K562 (cell line): Measurements from ENCODE around the gene STARD13. TPM values are rescaled to one million over a fixed set of nuclear protein-coding genes. Genes with fewer than 3 reads are reported as not detected.

ENCODE experiments used
- ATAC-seq: fragments of 200-7000 bp; cut with Tn5 transposase; 3 replicates; pipeline ENCODE4 v1.9.1; 2020; ENCODE audit warnings: moderate library complexity
- BruUV-seq: library from RNA; stranded (reverse); fragments of 400-500 nt; replicated peaks from 2 replicates; lab custom pipeline; 2021; lab: Mats Ljungman, UMichigan
- CTCF ChIA-PET: fragments of 300-600 bp; formaldehyde crosslinking; extraction: SDS; loops from one replicate; lab custom pipeline; 2021; ENCODE audit warnings: low intra/inter-chr PET ratio; lab: Yijun Ruan, JAX
- POLR2A ChIA-PET: fragments of 300-600, 350-650 bp; sonication (Branson Sonifier 250); formaldehyde crosslinking; extraction: SDS; loops from one replicate; lab custom pipeline; 2021; ENCODE audit warnings: antibody characterized with exemption, inconsistent platforms; lab: Yijun Ruan, JAX
- DNase-seq, 4 experiments: peaks; one replicate each; pipeline versions ENCODE4 v3.0.0 to v3.0.0-alpha.2; 2011 to 2018; ENCODE audit warnings: low spot score in 3 of 4, mixed read lengths in 3 of 4; ENCODE audit errors: extremely low read depth in 1 of 4
- FAIRE-seq: peaks from 2 replicates; lab custom pipeline; 2011; peaks lifted over from hg19 to GRCh38; lab: Jason Lieb, UNC
- H2AFZ ChIP-seq: 2 replicates; pipeline ENCODE4 v1.6.0; 2011; ENCODE audit warnings: low read depth, low read length, control low read depth, inconsistent platforms
- H3K27ac ChIP-seq: fragments of 200-600 bp; 3 replicates; pipeline ENCODE4 v1.8.0; 2011; ENCODE audit warnings: low read depth, mild to moderate bottlenecking, control low read depth, inconsistent platforms, low read length, moderate library complexity, mixed read lengths; ENCODE audit errors: extremely low read depth
- H3K27me3 ChIP-seq, 2 experiments: fragments of 300-600 bp in 1 of 2; 2 replicates in 1 of 2; 3 replicates in 1 of 2; pipeline versions ENCODE4 v1.6.0 to v1.8.0; 2011; ENCODE audit warnings: inconsistent platforms in 2 of 2, low read length in 2 of 2, mild to moderate bottlenecking in 1 of 2, mixed read lengths in 1 of 2, moderate library complexity in 1 of 2; ENCODE audit not compliant: control insufficient read depth in 2 of 2, insufficient read depth in 2 of 2
- H3K36me3 ChIP-seq: fragments of 300-600 bp; 3 replicates; pipeline ENCODE4 v1.8.0; 2011; ENCODE audit warnings: mild to moderate bottlenecking, low read length, inconsistent platforms; ENCODE audit not compliant: control insufficient read depth, insufficient read depth
- H3K4me1 ChIP-seq, 2 experiments: fragments of 200-600 bp in 1 of 2; replicated peaks in 1 of 2; 2 replicates in 1 of 2; 3 replicates in 1 of 2; pipeline versions ENCODE4 v1.5.1 to v1.8.0; 2011; ENCODE audit warnings: inconsistent platforms in 2 of 2, low read length in 2 of 2, mild to moderate bottlenecking in 1 of 2, mixed read lengths in 1 of 2, moderate library complexity in 1 of 2; ENCODE audit not compliant: control insufficient read depth in 2 of 2, insufficient read depth in 2 of 2
- H3K4me2 ChIP-seq: 2 replicates; pipeline ENCODE4 v1.6.1; 2011; ENCODE audit warnings: low read length, control low read depth, inconsistent platforms, mixed read lengths; ENCODE audit not compliant: insufficient read depth
- H3K4me3 ChIP-seq: fragments of 200-600 bp; sonication (generic), shearing (Covaris generic); 2 replicates; pipeline ENCODE4 v1.5.1; 2016; ENCODE audit warnings: control low read depth, inconsistent platforms
- H3K79me2 ChIP-seq: fragments of 200-600 bp; 3 replicates; pipeline ENCODE4 v1.8.0; 2011; ENCODE audit warnings: low read length, inconsistent platforms; ENCODE audit not compliant: control insufficient read depth, insufficient read depth
- H3K9ac ChIP-seq, 2 experiments: 2 replicates each; pipeline versions ENCODE4 v1.6.0 to v1.6.1; 2011; ENCODE audit warnings: low read depth in 2 of 2, low read length in 2 of 2, control low read depth in 1 of 2, inconsistent platforms in 1 of 2, mild to moderate bottlenecking in 1 of 2, mixed read lengths in 1 of 2; ENCODE audit not compliant: insufficient read depth in 1 of 2
- H3K9me1 ChIP-seq: one replicate; pipeline ENCODE4 v1.6.0; 2011; ENCODE audit warnings: inconsistent platforms, mild to moderate bottlenecking, low read length, moderate library complexity; ENCODE audit not compliant: control insufficient read depth, insufficient read depth
- H3K9me3 ChIP-seq: replicated peaks from 2 replicates; pipeline ENCODE4 v1.5.1; 2011; ENCODE audit warnings: low read depth, low read length, inconsistent platforms; ENCODE audit not compliant: control insufficient read depth, insufficient read depth
- H4K20me1 ChIP-seq: replicated peaks from 2 replicates; pipeline ENCODE4 v1.6.1; 2011; ENCODE audit warnings: low read length, inconsistent platforms, mixed read lengths; ENCODE audit not compliant: control insufficient read depth, insufficient read depth
- BCOR ChIP-seq: fragments of 450-650 bp; IDR thresholded peaks from 2 replicates; pipeline ENCODE4 v1.6.1; 2016
- CAMTA2 ChIP-seq: fragments of 250-450 bp; sonication (Bioruptor Pico); conservative IDR thresholded peaks from 2 replicates; pipeline ENCODE4 v1.5.1; 2022
- CCAR2 ChIP-seq: fragments of 200-400 bp; formaldehyde crosslinking; IDR thresholded peaks from 2 replicates; pipeline ENCODE4 v1.6.1; 2017; ENCODE audit warnings: mild to moderate bottlenecking, low read depth, low read length
- DMBX1 ChIP-seq: fragments of 250-450 bp; sonication (Bioruptor Pico); IDR thresholded peaks from 2 replicates; pipeline ENCODE4 v1.8.0; 2022; ENCODE audit warnings: inconsistent platforms, mild to moderate bottlenecking, moderate library complexity, borderline replicate concordance
- ELF1 ChIP-seq: fragments of 200-800 bp; sonication (Bioruptor generic); IDR thresholded peaks from 2 replicates; pipeline ENCODE4 v1.6.1; 2016; ENCODE audit warnings: missing genetic modification characterization, missing compliant biosample characterization
- KLF16 ChIP-seq: IDR thresholded peaks from 2 replicates; pipeline ENCODE4 v1.6.1; 2016; ENCODE audit warnings: antibody characterized with exemption
- XRCC4 ChIP-seq: IDR thresholded peaks from one replicate; pipeline ENCODE4 v1.6.1; 2011; ENCODE audit not compliant: insufficient read depth, insufficient read length; ENCODE audit errors: extremely low read depth
- ZNF217 ChIP-seq: sonication (generic); formaldehyde crosslinking; IDR thresholded peaks from 2 replicates; pipeline ENCODE4 v1.8.0; 2022; ENCODE audit warnings: mild to moderate bottlenecking, missing genetic modification reagents
- ZNF324 ChIP-seq: fragments of 250-450 bp; sonication (Bioruptor Pico); IDR thresholded peaks from 2 replicates; pipeline ENCODE4 v1.4.0; 2020; ENCODE audit warnings: mild to moderate bottlenecking
- ZZZ3 ChIP-seq: fragments of 450-650 bp; IDR thresholded peaks from 2 replicates; pipeline ENCODE4 v1.6.1; 2016; ENCODE audit warnings: antibody characterized with exemption, mild to moderate bottlenecking, moderate library complexity
- WGBS: fragments of 100-300 bp; shearing (Covaris generic); methylation state at CpG from one replicate; pipeline ENCODE4 v1.1.6; 2016; ENCODE audit warnings: low coverage, mixed read lengths; ENCODE audit not compliant: insufficient coverage; ENCODE audit errors: missing lambda C conversion rate; 5-methylcytosine and 5-hydroxymethylcytosine counted together
- in situ Hi-C: fragments of 300-500 bp; cut with MboI; formaldehyde crosslinking; loops from 4 replicates; pipeline ENCODE4 v1.15.0; 2018; ENCODE audit warnings: inconsistent platforms, mixed read lengths
- intact Hi-C: fragments of 100-400 bp; cut with micrococcal nuclease; formaldehyde crosslinking; loops from 2 replicates; pipeline ENCODE4 v1.14.2; 2022
- polyA plus RNA-seq, 8 experiments: library from polyadenylated mRNA; depleted of rRNA in 4 of 8; stranded (reverse) in 5 of 8; unstranded in 3 of 8; fragments of >200 nt; fragmentation: Nextera tagmentation in 2 of 8; fragmentation: Illumina TruSeq in 1 of 8; extraction: Ambion mirVana in 2 of 8; extraction: Trizol in 1 of 8; gene quantifications; 2 replicates each; pipeline versions ENCODE4 v1.2.1 to v1.2.3, GENCODE V29; 2011 to 2014; ENCODE audit warnings: inconsistent platforms in 1 of 8, missing spikeins in 1 of 8
- total RNA-seq, 7 experiments: library from RNA; depleted of rRNA in 6 of 7; stranded (reverse); fragments of >200 nt in 6 of 7; fragmentation: Illumina TruSeq in 2 of 7; extraction: Trizol in 2 of 7; gene quantifications; 2 replicates each; pipeline versions ENCODE4 v1.2.1 to v1.2.3, GENCODE V29; 2011 to 2021; ENCODE audit warnings: low replicate concordance in 1 of 7
- TF ChIP-seq, protein P1 (sequence below): fragments of 450-650 bp; IDR thresholded peaks from 2 replicates; pipeline ENCODE4 v1.7.0; 2016; ENCODE audit warnings: borderline replicate concordance
- TF ChIP-seq, protein P2 (sequence below): fragments of 450-650 bp; IDR thresholded peaks from 2 replicates; pipeline ENCODE4 v1.6.1; 2016; ENCODE audit warnings: antibody characterized with exemption
- TF ChIP-seq, protein P3 (sequence below): sonication (generic); formaldehyde crosslinking; IDR thresholded peaks from 2 replicates; pipeline ENCODE4 v1.8.0; 2022; ENCODE audit warnings: mild to moderate bottlenecking, low read depth, missing genetic modification reagents
- TF ChIP-seq, protein P4 (sequence below): IDR thresholded peaks from 3 replicates; pipeline ENCODE4 v1.6.1; 2011; ENCODE audit warnings: borderline replicate concordance, mild to moderate bottlenecking; ENCODE audit not compliant: insufficient read length, insufficient read depth

STARD13 gene
- total and polyA plus RNA-seq, 9 of the 15 experiments (the other 6 are each of a cell fraction or from before 2014, with no cell fraction given): 0.11 TPM; not detected in 8

DNA sequence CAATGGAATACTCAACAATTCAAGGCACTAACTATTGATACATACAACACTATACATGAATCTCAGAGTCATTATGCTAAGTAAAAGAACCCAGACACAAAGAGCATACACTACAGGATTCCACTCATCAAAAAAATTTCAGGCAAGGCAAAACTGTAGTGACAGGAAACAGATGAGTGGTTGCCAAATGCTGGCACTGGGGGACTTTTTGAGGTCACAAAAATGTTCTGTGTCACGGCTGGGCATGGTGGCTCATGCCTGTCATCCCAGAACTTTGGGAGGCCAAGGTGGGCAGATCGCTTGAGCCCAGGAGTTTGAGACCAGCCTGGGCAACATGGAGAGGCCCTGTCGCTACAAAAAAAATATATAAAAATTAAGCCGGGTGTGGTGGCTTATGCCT, 139.9 kb downstream of the STARD13 start:
- no peak overlapping the region for H3K27ac ChIP-seq
- no peaks in the 10 kb centered on the region for H3K36me3 ChIP-seq
- no peak for DNase-seq
- H3K27me3 ChIP-seq: no peaks in the 10 kb centered on the region
- BruUV-seq: no TSS peak
- TF ChIP-seq ZNF217: no peak
- TF ChIP-seq, protein P1, sequence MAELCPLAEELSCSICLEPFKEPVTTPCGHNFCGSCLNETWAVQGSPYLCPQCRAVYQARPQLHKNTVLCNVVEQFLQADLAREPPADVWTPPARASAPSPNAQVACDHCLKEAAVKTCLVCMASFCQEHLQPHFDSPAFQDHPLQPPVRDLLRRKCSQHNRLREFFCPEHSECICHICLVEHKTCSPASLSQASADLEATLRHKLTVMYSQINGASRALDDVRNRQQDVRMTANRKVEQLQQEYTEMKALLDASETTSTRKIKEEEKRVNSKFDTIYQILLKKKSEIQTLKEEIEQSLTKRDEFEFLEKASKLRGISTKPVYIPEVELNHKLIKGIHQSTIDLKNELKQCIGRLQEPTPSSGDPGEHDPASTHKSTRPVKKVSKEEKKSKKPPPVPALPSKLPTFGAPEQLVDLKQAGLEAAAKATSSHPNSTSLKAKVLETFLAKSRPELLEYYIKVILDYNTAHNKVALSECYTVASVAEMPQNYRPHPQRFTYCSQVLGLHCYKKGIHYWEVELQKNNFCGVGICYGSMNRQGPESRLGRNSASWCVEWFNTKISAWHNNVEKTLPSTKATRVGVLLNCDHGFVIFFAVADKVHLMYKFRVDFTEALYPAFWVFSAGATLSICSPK: no peak
- TF ChIP-seq BCOR: no peak
- TF ChIP-seq ZZZ3: no peak
- TF ChIP-seq, protein P2, sequence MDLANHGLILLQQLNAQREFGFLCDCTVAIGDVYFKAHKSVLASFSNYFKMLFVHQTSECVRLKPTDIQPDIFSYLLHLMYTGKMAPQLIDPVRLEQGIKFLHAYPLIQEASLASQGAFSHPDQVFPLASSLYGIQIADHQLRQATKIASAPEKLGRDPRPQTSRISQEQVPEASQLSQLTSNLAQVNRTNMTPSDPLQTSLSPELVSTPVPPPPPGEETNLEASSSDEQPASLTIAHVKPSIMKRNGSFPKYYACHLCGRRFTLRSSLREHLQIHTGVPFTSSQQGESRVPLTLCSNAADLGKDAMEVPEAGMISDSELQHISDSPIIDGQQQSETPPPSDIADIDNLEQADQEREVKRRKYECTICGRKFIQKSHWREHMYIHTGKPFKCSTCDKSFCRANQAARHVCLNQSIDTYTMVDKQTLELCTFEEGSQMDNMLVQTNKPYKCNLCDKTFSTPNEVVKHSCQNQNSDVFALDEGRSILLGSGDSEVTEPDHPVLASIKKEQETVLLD: no peak
- no peak for TF ChIP-seq DMBX1 (CRISPR knock-in tag)
- TF ChIP-seq, protein P3, sequence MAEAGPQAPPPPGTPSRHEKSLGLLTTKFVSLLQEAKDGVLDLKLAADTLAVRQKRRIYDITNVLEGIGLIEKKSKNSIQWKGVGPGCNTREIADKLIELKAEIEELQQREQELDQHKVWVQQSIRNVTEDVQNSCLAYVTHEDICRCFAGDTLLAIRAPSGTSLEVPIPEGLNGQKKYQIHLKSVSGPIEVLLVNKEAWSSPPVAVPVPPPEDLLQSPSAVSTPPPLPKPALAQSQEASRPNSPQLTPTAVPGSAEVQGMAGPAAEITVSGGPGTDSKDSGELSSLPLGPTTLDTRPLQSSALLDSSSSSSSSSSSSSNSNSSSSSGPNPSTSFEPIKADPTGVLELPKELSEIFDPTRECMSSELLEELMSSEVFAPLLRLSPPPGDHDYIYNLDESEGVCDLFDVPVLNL (CRISPR knock-in tag): no peak
- no peak for TF ChIP-seq XRCC4
- TF ChIP-seq, protein P4, sequence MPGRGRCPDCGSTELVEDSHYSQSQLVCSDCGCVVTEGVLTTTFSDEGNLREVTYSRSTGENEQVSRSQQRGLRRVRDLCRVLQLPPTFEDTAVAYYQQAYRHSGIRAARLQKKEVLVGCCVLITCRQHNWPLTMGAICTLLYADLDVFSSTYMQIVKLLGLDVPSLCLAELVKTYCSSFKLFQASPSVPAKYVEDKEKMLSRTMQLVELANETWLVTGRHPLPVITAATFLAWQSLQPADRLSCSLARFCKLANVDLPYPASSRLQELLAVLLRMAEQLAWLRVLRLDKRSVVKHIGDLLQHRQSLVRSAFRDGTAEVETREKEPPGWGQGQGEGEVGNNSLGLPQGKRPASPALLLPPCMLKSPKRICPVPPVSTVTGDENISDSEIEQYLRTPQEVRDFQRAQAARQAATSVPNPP: no peak
- no peak for TF ChIP-seq CAMTA2
- TF ChIP-seq KLF16: no peak
- no peak for TF ChIP-seq CCAR2
- no peak for TF ChIP-seq ZNF324 (CRISPR knock-in tag)
- no peak for TF ChIP-seq ELF1 (tag)
- no peaks in the 10 kb centered on the region for H3K79me2 ChIP-seq
- no peak overlapping the region for H3K4me2 ChIP-seq
- no peaks in the 10 kb centered on the region for H3K9me1 ChIP-seq
- no peak for ATAC-seq
- ChIA-PET CTCF (no interaction called here), POLR2A (no interaction called here)
- 0% methylated on average over 4 of the region's 4 CpGs for WGBS
- in situ Hi-C loops: no loop called here
- H3K4me3 ChIP-seq: no peak overlapping the region
- H3K4me1 ChIP-seq: no peaks in the 10 kb centered on the region
- no peak for FAIRE-seq
- H3K9me3 ChIP-seq: no peaks in the 10 kb centered on the region
- no peaks in the 10 kb centered on the region for H4K20me1 ChIP-seq
- no peak overlapping the region for H2AFZ ChIP-seq
- intact Hi-C loops: no loop called here
- H3K9ac ChIP-seq: no peak overlapping the region
